AG04449 (cell line): ENCODE data around the gene RHNO1.

Experiments used
- CTCF ChIA-PET: fragments of 350-600 bp; formaldehyde crosslinking; extraction: SDS; loops from one replicate; lab custom pipeline; 2021; ENCODE audit warnings: antibody characterized with exemption; lab: Yijun Ruan, JAX
- POLR2A ChIA-PET: fragments of 400-600, 350-600 bp; formaldehyde crosslinking; extraction: SDS; loops from one replicate; lab custom pipeline; 2020; ENCODE audit warnings: antibody characterized with exemption, inconsistent platforms; lab: Yijun Ruan, JAX
- DNase-seq: peaks from one replicate; pipeline ENCODE4 v3.0.0-alpha.2; 2010; ENCODE audit warnings: low read depth, low spot score
- H3K4me3 ChIP-seq: 2 replicates; pipeline ENCODE4 v1.5.1; 2011; ENCODE audit warnings: low read depth, mild to moderate bottlenecking, control low read depth, low read length
- CTCF ChIP-seq: IDR thresholded peaks from one replicate; pipeline ENCODE4 v1.5.1; 2011; ENCODE audit warnings: mild to moderate bottlenecking, moderate library complexity, low read length, control low read depth, inconsistent platforms; ENCODE audit not compliant: insufficient read depth; ENCODE audit errors: missing control alignments

RHNO1 gene

DNA sequence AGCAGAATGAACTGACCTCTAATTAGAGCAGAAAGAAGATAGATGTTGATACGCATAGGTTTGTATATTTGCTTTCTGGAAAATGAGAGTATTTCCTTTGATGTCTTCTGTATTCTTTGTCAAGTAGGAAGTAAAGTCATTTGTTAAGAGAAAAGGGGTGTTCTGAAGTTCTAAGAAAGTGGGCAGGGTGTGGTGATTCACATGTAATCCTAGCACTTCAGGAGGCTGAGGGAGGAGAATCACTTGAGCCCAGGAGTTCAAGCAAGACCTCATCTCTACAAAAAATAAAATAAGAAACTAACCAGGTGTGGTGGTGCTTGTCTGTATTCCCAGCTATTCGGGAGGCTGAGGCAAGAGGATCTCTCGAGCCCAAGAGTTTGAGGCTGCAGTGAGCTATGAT is 2.8 kb downstream of the RHNO1 start:
- H3K4me3 ChIP-seq = no peak overlapping the region
- POLR2A ChIA-PET = interaction anchor here (1.7 kb wide), 1 partner anchor 11 kb away, joined by 5 read pairs; the partner anchor contains the start of gene TULP3
- no peak for DNase-seq
- no peak for TF ChIP-seq CTCF
- CTCF ChIA-PET = interaction anchor here (1.5 to 2.2 kb wide), 4 partner anchors 11 to 154 kb away, joined by 4 to 9 read pairs (median 6); partner anchors contain the start of gene TULP3

DNA sequence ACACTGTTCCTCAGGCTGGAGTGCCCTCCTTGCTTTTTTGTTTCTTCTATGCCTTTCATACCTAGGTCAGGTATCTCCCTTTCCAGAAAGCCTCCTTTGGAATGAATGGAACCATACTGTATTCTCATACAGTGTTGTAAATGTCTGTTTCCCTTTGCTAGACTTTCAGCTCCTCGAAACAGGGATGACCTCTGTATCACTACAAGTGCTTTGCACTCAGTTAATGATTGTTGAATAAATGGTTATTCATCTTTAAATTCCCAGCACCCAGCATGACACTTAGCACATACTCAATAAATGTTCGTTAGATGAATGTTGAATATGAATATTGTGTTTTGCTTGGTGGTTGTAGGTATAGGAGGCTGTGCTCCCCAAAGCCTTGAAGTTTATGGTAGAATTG is 7.8 kb downstream of the RHNO1 start:
- no peak for DNase-seq
- POLR2A ChIA-PET = interaction anchor here (0.7 kb wide), 1 partner anchor 76 kb away, joined by 6 read pairs; no protein-coding TSS in a partner anchor
- no peak for TF ChIP-seq CTCF

DNA sequence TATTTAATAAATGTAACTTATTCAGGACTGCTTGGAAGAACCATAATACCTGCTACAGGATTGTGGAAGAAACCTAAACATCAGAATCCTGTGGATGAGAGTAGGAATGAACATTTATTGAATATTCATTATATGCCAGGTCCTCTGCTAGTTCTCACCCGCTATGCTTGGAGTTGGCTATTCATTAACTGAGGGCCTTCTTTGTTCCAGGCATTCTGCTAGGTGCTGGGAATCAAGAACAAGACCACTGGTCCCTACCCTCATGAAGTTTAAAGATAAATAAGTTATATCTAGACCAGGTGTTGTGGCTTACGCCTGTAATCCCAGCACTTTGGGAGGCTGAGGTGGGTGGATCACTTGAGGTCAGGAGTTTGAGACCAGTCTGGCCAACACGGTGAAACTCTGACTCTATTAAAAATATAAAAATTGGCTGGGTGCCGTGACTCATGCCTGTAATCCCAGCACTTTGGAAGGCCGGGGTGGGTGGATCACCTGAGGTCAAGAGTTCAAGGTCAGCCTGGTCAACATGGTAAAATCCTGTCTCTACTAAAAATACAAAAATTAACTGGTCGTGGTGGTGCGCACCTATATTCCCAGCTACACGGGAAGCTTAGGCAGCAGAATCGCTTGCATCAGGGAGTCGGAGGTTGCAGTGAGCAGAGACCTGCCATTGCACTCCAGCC is 9.9 kb downstream of the RHNO1 start:
- H3K4me3 ChIP-seq = no peak overlapping the region
- ChIA-PET CTCF (interaction anchor here (1.0 to 4.3 kb wide), 7 partner anchors 9 to 186 kb away, joined by 3 to 31 read pairs (median 17); partner anchors contain the start of genes FOXM1 and RHNO1), POLR2A (no interaction called here)
- DNase-seq = no peak
- TF ChIP-seq CTCF = no peak

More for the DNA sequence above, 7.8 kb downstream of the RHNO1 start:
- H3K4me3 ChIP-seq = no peak overlapping the region
- CTCF ChIA-PET = interaction anchor here (0.6 to 3.8 kb wide), 21 partner anchors 10 to 170 kb away, joined by 3 to 31 read pairs (median 4); no protein-coding TSS in a partner anchor

DNA sequence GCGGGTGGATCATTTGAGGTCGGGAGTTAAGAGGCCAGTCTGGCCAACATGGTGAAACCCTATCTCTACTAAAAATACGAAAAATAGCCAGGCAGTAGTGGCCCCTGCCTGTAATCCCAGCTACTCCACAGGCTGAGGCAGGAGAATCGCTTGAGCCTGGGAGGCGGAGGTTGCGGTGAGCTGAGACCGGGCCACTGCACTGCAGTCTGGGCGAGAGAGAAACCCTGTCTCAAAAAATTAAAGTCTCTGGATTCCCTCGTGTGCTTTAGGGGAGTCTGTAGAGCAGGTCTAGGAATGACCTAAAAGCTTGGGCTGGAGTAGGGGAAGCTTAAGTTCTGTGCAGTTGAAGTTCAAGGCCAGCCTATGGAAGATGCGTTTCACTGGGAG is 13.0 kb downstream of the RHNO1 start:
- ChIA-PET CTCF (interaction anchor here (1.0 to 2.3 kb wide), 4 partner anchors 10 to 149 kb away, joined by 3 to 9 read pairs (median 4); no protein-coding TSS in a partner anchor), POLR2A (interaction anchor here (1.0 to 1.1 kb wide), 2 partner anchors 10 to 152 kb away, joined by 3 to 5 read pairs; no protein-coding TSS in a partner anchor)
- peak overlapping the region; percentile 66 for H3K4me3 ChIP-seq
- TF ChIP-seq CTCF = no peak
- DNase-seq = no peak

DNA sequence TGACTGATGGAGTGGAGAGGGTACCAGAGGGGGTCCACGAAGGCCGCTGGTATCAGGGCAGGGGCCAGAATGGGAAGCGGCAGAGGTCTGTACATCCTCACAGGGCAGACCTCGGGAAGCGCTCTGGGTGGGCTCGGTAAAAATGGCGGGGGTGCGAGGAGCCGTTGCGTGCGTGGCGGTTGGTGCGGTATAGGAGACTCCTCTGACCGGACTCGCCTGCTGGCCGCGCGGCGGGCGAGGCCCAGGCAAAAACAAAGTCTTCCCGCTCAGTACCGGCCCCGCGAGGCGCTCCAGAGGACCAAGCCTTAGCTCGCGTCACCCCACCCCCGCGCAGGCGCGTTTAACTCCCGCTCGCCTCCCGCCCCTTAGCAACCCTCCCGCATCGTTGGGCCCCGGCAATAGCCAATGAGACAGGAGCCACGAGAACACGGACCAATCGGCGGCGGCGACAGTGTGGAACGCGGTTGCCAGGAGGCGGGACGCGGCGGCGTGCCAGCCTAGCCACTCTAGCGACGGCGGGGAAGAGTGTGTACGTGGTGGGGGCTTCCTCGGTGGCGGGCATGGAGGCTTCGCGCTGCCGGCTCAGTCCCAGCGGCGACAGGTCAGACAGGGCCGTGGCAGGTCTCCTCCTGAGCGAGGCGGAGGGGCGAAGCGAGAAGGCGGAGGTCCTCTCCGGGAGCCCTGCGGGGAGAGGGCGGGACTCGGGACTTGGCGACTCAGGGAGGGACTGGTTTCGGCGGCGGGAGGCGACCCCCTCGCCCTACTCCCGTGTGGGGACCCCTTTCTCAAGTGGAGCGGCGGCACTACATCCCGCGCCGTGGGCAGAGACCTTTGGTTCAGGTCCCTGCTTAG is 13.6 kb downstream of the RHNO1 start, which contains the start of gene TULP3:
Gene TULP3, plus strand, starts transcription at position 504 of the 852 bp plus-strand sequence. Its CDS starts 57 bp downstream, at position 561.
- POLR2A ChIA-PET = interaction anchor here (0.6 to 1.6 kb wide), 7 partner anchors 11 to 151 kb away, joined by 3 to 5 read pairs (median 3); partner anchors contain the start of gene TEAD4
- CTCF ChIA-PET = interaction anchor here (1.1 to 2.3 kb wide), 3 partner anchors 10 to 149 kb away, joined by 3 to 9 read pairs (median 5); no protein-coding TSS in a partner anchor
- peak within 1 kb of the TSS; percentile 99 for H3K4me3 ChIP-seq
- peak; percentile 8 for TF ChIP-seq CTCF
- DNase-seq = peak; percentile 80
